Measurements from ENCODE around the gene KDM4C. TPM values are rescaled to one million over a fixed set of nuclear protein-coding genes. Genes with fewer than 3 reads are reported as not detected.

KDM4C gene
- total RNA-seq, 2 experiments from 2014 or later, result 51.5 to 60.3 TPM

DNA sequence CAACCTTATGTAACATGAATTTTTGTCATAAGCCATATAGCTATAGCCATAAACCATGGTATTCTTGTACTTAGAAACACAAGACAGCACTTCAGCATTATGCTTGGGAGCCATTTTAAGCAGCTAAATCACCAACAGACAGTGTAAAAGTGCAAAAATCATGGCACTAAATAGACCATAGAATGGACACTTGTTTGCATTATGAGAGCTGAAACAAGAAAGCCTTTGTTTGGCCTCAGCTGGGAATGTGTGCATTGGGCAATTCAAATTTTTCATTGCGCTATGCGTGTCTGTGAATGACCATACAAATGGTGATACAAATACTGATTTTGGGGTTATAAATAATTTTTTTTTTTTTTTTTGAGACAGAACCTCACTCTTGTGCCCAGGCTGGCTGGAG lies 23.7 kb downstream of the KDM4C start:
- H3K9me3 ChIP-seq (ENCODE audit: low read length), result no peaks in the 10 kb centered on the region
- H3K27ac ChIP-seq (ENCODE audit: low read depth, low read length, poor library complexity, severe bottlenecking), result no peak overlapping the region
- H4K20me1 ChIP-seq (ENCODE audit: insufficient read depth, low read length), result peaks cover 9% of the 10 kb centered on the region
- no peaks in the 10 kb centered on the region for H3K9me2 ChIP-seq (ENCODE audit: insufficient read depth, low read length)
- ChIA-PET POLR2A (interaction anchor here (0.8 to 2.0 kb wide), 4 partner anchors 11 to 33 kb away, joined by 3 to 8 read pairs (median 4); no protein-coding TSS in a partner anchor), CTCF (ENCODE audit: unreplicated experiment) (interaction anchor here (0.6 kb wide), 1 partner anchor 30 kb away, joined by 3 read pairs; no protein-coding TSS in a partner anchor)
- H3K4me1 ChIP-seq (ENCODE audit: insufficient read depth, low read length, poor library complexity, severe bottlenecking), result peaks cover 5% of the 10 kb centered on the region
- H3K36me3 ChIP-seq (ENCODE audit: insufficient read depth, low read length), result no peaks in the 10 kb centered on the region
- intact Hi-C loops (cut with micrococcal nuclease; ENCODE audit: unreplicated experiment), result no loop called here
- DNase-seq (ENCODE audit: low spot score), result no peak
- TF ChIP-seq EZH2phosphoT487 (IDR thresholded peaks at IDR 0.05; ENCODE audit: borderline replicate concordance, low read depth, low read length), result no peak
- TF ChIP-seq, protein P1, sequence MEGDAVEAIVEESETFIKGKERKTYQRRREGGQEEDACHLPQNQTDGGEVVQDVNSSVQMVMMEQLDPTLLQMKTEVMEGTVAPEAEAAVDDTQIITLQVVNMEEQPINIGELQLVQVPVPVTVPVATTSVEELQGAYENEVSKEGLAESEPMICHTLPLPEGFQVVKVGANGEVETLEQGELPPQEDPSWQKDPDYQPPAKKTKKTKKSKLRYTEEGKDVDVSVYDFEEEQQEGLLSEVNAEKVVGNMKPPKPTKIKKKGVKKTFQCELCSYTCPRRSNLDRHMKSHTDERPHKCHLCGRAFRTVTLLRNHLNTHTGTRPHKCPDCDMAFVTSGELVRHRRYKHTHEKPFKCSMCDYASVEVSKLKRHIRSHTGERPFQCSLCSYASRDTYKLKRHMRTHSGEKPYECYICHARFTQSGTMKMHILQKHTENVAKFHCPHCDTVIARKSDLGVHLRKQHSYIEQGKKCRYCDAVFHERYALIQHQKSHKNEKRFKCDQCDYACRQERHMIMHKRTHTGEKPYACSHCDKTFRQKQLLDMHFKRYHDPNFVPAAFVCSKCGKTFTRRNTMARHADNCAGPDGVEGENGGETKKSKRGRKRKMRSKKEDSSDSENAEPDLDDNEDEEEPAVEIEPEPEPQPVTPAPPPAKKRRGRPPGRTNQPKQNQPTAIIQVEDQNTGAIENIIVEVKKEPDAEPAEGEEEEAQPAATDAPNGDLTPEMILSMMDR (conservative IDR thresholded peaks at IDR 0.05; ENCODE audit: low read length), result no peak
- H3K4me3 ChIP-seq (ENCODE audit: low read depth, low read length, poor library complexity, severe bottlenecking), result no peak overlapping the region
- peaks cover 82% of the 10 kb centered on the region; the same call in 1 of the 2 replicates for H3K79me2 ChIP-seq (ENCODE audit: insufficient read depth, low read depth, low read length)
- no peak overlapping the region for H3K4me2 ChIP-seq (ENCODE audit: low read length)
- no peak overlapping the region for H2AFZ ChIP-seq (ENCODE audit: low read length)
- no TSS peak for BruUV-seq (replicated peaks)

DNA sequence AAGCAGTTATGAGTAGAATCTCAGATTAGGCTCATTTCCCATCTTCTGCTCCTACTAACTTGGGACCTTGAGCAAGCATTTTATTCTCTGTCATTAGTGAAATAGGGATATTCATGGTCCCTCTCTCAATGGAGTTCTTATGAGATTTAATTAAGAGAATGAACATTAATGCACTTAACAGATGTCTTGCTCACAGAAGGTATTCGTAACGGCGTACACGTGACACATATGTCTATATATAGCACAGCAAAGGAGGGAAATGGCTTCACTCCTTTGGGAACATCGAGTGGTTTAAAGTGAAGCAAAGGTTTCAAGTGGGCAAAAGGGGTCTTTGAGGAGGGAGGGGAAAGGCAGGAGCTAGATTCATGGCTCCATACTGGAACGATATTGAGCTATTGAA lies 24.6 kb downstream of the KDM4C start:
- no TSS peak for BruUV-seq (replicated peaks)
- H3K4me1 ChIP-seq (ENCODE audit: insufficient read depth, low read length, poor library complexity, severe bottlenecking), result no peaks in the 10 kb centered on the region
- no peak overlapping the region for H3K4me2 ChIP-seq (ENCODE audit: low read length)
- no peak overlapping the region for H2AFZ ChIP-seq (ENCODE audit: low read length)
- H3K27ac ChIP-seq (ENCODE audit: low read depth, low read length, poor library complexity, severe bottlenecking), result no peak overlapping the region
- TF ChIP-seq EZH2phosphoT487 (IDR thresholded peaks at IDR 0.05; ENCODE audit: borderline replicate concordance, low read depth, low read length), result no peak
- TF ChIP-seq, protein P1 (conservative IDR thresholded peaks at IDR 0.05; ENCODE audit: low read length), result no peak
- POLR2A ChIA-PET, result interaction anchor here (0.7 kb wide), 1 partner anchor 35 kb away, joined by 3 read pairs; no protein-coding TSS in a partner anchor
- no peaks in the 10 kb centered on the region for H3K36me3 ChIP-seq (ENCODE audit: insufficient read depth, low read length)
- peaks cover 10% of the 10 kb centered on the region for H4K20me1 ChIP-seq (ENCODE audit: insufficient read depth, low read length)
- H3K9me3 ChIP-seq (ENCODE audit: low read length), result no peaks in the 10 kb centered on the region
- CTCF ChIA-PET (ENCODE audit: unreplicated experiment), result no interaction called here
- intact Hi-C loops (cut with micrococcal nuclease; ENCODE audit: unreplicated experiment), result no loop called here
- DNase-seq (ENCODE audit: low spot score), result no peak
- no peaks in the 10 kb centered on the region for H3K9me2 ChIP-seq (ENCODE audit: insufficient read depth, low read length)
- H3K79me2 ChIP-seq (ENCODE audit: insufficient read depth, low read depth, low read length), result peaks cover 84% of the 10 kb centered on the region; the same call in 1 of the 2 replicates
- no peak overlapping the region for H3K4me3 ChIP-seq (ENCODE audit: low read depth, low read length, poor library complexity, severe bottlenecking)

DNA sequence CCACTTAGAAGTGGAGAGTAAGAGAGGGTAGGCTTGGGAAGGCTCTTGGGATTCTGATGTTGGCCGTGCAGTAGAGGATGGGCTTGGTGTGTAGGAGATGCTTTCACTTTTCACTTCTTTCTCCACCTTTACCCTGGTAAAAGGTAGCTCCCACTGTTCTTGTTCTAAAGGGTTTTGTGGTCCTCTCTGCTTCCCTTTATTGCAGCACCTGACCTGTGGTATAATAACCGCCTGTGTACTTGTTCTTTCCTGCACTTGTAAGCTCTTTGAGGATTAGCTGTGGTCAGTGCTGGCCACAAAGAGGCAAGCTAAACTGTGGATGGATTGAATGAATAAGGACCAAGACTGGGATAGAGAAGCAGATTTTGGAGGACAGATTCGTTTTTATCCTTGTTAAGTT lies 25.2 kb downstream of the KDM4C start:
- no peaks in the 10 kb centered on the region for H3K36me3 ChIP-seq (ENCODE audit: insufficient read depth, low read length)
- no peaks in the 10 kb centered on the region for H3K4me1 ChIP-seq (ENCODE audit: insufficient read depth, low read length, poor library complexity, severe bottlenecking)
- POLR2A ChIA-PET, result no interaction called here
- H4K20me1 ChIP-seq (ENCODE audit: insufficient read depth, low read length), result peaks cover 14% of the 10 kb centered on the region
- H3K4me3 ChIP-seq (ENCODE audit: low read depth, low read length, poor library complexity, severe bottlenecking), result no peak overlapping the region
- CTCF ChIA-PET (ENCODE audit: unreplicated experiment), result no interaction called here
- no peak for DNase-seq (ENCODE audit: low spot score)
- intact Hi-C loops (cut with micrococcal nuclease; ENCODE audit: unreplicated experiment), result no loop called here
- no peaks in the 10 kb centered on the region for H3K9me2 ChIP-seq (ENCODE audit: insufficient read depth, low read length)
- H3K27ac ChIP-seq (ENCODE audit: low read depth, low read length, poor library complexity, severe bottlenecking), result no peak overlapping the region
- no peak overlapping the region for H2AFZ ChIP-seq (ENCODE audit: low read length)
- no peak overlapping the region for H3K4me2 ChIP-seq (ENCODE audit: low read length)
- no peaks in the 10 kb centered on the region for H3K9me3 ChIP-seq (ENCODE audit: low read length)
- TF ChIP-seq EZH2phosphoT487 (IDR thresholded peaks at IDR 0.05; ENCODE audit: borderline replicate concordance, low read depth, low read length), result no peak
- H3K79me2 ChIP-seq (ENCODE audit: insufficient read depth, low read depth, low read length), result peaks cover 83% of the 10 kb centered on the region; the same call in 1 of the 2 replicates
- BruUV-seq (replicated peaks), result no TSS peak
